H9 (cell line): ENCODE data around the gene NEURL2. TPM values are rescaled to one million over a fixed set of nuclear protein-coding genes. Genes with fewer than 3 reads are reported as not detected.

Experiments
- DNase-seq: peaks from one replicate; pipeline ENCODE4 v3.0.0-alpha.2; 2017
- H2AFZ ChIP-seq: one replicate; pipeline ENCODE4 v1.6.1; 2013; ENCODE audit warnings: mild to moderate bottlenecking, low read length, control low read depth, moderate library complexity
- H2AK5ac ChIP-seq: 2 replicates; pipeline ENCODE4 v1.6.1; 2013; ENCODE audit warnings: low read length, control low read depth, mixed read lengths; ENCODE audit not compliant: insufficient read length
- H2BK120ac ChIP-seq: one replicate; pipeline ENCODE4 v1.6.1; 2013; ENCODE audit warnings: low read depth, mild to moderate bottlenecking, low read length, control low read depth, inconsistent platforms; ENCODE audit not compliant: poor library complexity, severe bottlenecking
- H2BK12ac ChIP-seq: 2 replicates; pipeline ENCODE4 v1.6.1; 2013; ENCODE audit warnings: low read length, control low read depth, mixed read lengths, low read depth; ENCODE audit not compliant: insufficient read length
- H2BK15ac ChIP-seq: 2 replicates; pipeline ENCODE4 v1.6.1; 2013; ENCODE audit warnings: low read depth, low read length, control low read depth
- H2BK20ac ChIP-seq: one replicate; pipeline ENCODE4 v1.6.1; 2013; ENCODE audit warnings: low read depth, mild to moderate bottlenecking, low read length, control low read depth, inconsistent platforms; ENCODE audit not compliant: poor library complexity, severe bottlenecking
- H2BK5ac ChIP-seq: 2 replicates; pipeline ENCODE4 v1.6.1; 2013; ENCODE audit warnings: low read length, control low read depth, mixed read lengths; ENCODE audit not compliant: insufficient read length
- H3K14ac ChIP-seq: 2 replicates; pipeline ENCODE4 v1.6.1; 2013; ENCODE audit warnings: low read length, control low read depth; ENCODE audit not compliant: insufficient read depth
- H3K18ac ChIP-seq: 2 replicates; pipeline ENCODE4 v1.6.1; 2013; ENCODE audit warnings: low read depth, mild to moderate bottlenecking, mixed read lengths, low read length, control low read depth; ENCODE audit not compliant: insufficient read length
- H3K23ac ChIP-seq: 2 replicates; pipeline ENCODE4 v1.6.1; 2013; ENCODE audit warnings: low read length, control low read depth, mixed read lengths, low read depth; ENCODE audit not compliant: insufficient read length
- H3K23me2 ChIP-seq: 2 replicates; pipeline ENCODE4 v1.6.1; 2013; ENCODE audit warnings: low read depth, mild to moderate bottlenecking, mixed read lengths, low read length, control low read depth; ENCODE audit not compliant: insufficient read length, poor library complexity, severe bottlenecking
- H3K27ac ChIP-seq: 2 replicates; pipeline ENCODE4 v1.5.1; 2013; ENCODE audit warnings: low read length, control low read depth, mixed read lengths, low read depth; ENCODE audit not compliant: insufficient read length
- H3K27me3 ChIP-seq: 2 replicates; pipeline ENCODE4 v1.6.1; 2013; ENCODE audit warnings: low read length, control low read depth, inconsistent platforms; ENCODE audit not compliant: insufficient read depth
- H3K4ac ChIP-seq: 2 replicates; pipeline ENCODE4 v1.6.1; 2013; ENCODE audit warnings: low read depth, mild to moderate bottlenecking, control low read depth, inconsistent platforms, low read length, moderate library complexity
- H3K4me1 ChIP-seq: 2 replicates; pipeline ENCODE4 v1.6.1; 2013; ENCODE audit warnings: low read length, control low read depth, inconsistent platforms; ENCODE audit not compliant: insufficient read depth
- H3K4me2 ChIP-seq: 2 replicates; pipeline ENCODE4 v1.6.1; 2013; ENCODE audit warnings: low read length, control low read depth, mixed read lengths; ENCODE audit not compliant: insufficient read length, insufficient read depth
- H3K56ac ChIP-seq: 2 replicates; pipeline ENCODE4 v1.6.1; 2013; ENCODE audit warnings: low read depth, mild to moderate bottlenecking, mixed read lengths, low read length, control low read depth; ENCODE audit not compliant: insufficient read length
- H3K79me1 ChIP-seq: 2 replicates; pipeline ENCODE4 v1.6.1; 2013; ENCODE audit warnings: low read depth, mild to moderate bottlenecking, moderate library complexity, low read length, control low read depth, inconsistent platforms; ENCODE audit not compliant: insufficient read depth, poor library complexity, severe bottlenecking
- H3K79me2 ChIP-seq: 2 replicates; pipeline ENCODE4 v1.6.1; 2013; ENCODE audit warnings: low read length, control low read depth, inconsistent platforms; ENCODE audit not compliant: insufficient read depth
- H3K9ac ChIP-seq: 2 replicates; pipeline ENCODE4 v1.6.1; 2013; ENCODE audit warnings: low read length, control low read depth, mixed read lengths; ENCODE audit not compliant: insufficient read length; ENCODE audit errors: extremely low read depth
- H3K9me3 ChIP-seq: one replicate; pipeline ENCODE4 v1.6.1; 2013; ENCODE audit warnings: low read depth, low read length, inconsistent platforms; ENCODE audit not compliant: control insufficient read depth
- H3T11ph ChIP-seq: one replicate; pipeline ENCODE4 v1.6.1; 2013; ENCODE audit warnings: mild to moderate bottlenecking, low read length, control low read depth, inconsistent platforms
- H4K20me1 ChIP-seq: one replicate; pipeline ENCODE4 v1.6.1; 2013; ENCODE audit not compliant: control insufficient read depth, insufficient read length, insufficient read depth
- H4K5ac ChIP-seq: 2 replicates; pipeline ENCODE4 v1.6.1; 2013; ENCODE audit warnings: low read depth, mild to moderate bottlenecking, mixed read lengths, low read length, control low read depth; ENCODE audit not compliant: insufficient read length
- H4K8ac ChIP-seq: replicated peaks from 2 replicates; pipeline ENCODE4 v1.6.1; 2013; ENCODE audit warnings: low read length, control low read depth, mixed read lengths, low read depth; ENCODE audit not compliant: insufficient read length
- H4K91ac ChIP-seq: 2 replicates; pipeline ENCODE4 v1.6.1; 2013; ENCODE audit warnings: low read depth, mild to moderate bottlenecking, moderate library complexity, mixed read lengths, low read length, control low read depth; ENCODE audit not compliant: insufficient read length
- H3K27ac Mint-ChIP-seq, 3 experiments: 2 replicates in 2 of 3; 3 replicates in 1 of 3; pipeline ENCODE4 v1.8.0; 2020 to 2021; ENCODE audit warnings: mixed read lengths in 3 of 3, mild to moderate bottlenecking in 1 of 3, moderate library complexity in 1 of 3
- H3K27me3 Mint-ChIP-seq: 2 replicates; pipeline ENCODE4 v1.8.0; 2021; ENCODE audit warnings: low read depth, mild to moderate bottlenecking, moderate library complexity, mixed read lengths
- H3K36me3 Mint-ChIP-seq, 3 experiments: 2 replicates in 2 of 3; 3 replicates in 1 of 3; pipeline ENCODE4 v1.8.0; 2020 to 2021; ENCODE audit warnings: low read depth in 3 of 3, mixed read lengths in 3 of 3; ENCODE audit not compliant: insufficient read depth in 1 of 3
- H3K4me1 Mint-ChIP-seq, 2 experiments: 2 replicates each; pipeline ENCODE4 v1.8.0; 2020; ENCODE audit warnings: mixed read lengths in 2 of 2
- H3K4me3 Mint-ChIP-seq, 2 experiments: 2 replicates in 1 of 2; 3 replicates in 1 of 2; pipeline ENCODE4 v1.8.0; 2020 to 2021; ENCODE audit warnings: mild to moderate bottlenecking in 2 of 2, mixed read lengths in 2 of 2, moderate library complexity in 1 of 2
- H3K9me3 Mint-ChIP-seq, 2 experiments: 2 replicates in 1 of 2; 3 replicates in 1 of 2; pipeline ENCODE4 v1.8.0; 2020; ENCODE audit warnings: mild to moderate bottlenecking in 2 of 2, mixed read lengths in 2 of 2, moderate library complexity in 1 of 2
- CTCF ChIP-seq: fragments of 200-600 bp; sonication (generic); conservative IDR thresholded peaks from 3 replicates; pipeline ENCODE4 v1.8.0; 2021; ENCODE audit warnings: antibody characterized with exemption, mild to moderate bottlenecking
- WGBS: extraction: QIAGEN DNeasy Blood & Tissue Kit; methylation state at CpG from one replicate; pipeline ENCODE4 v1.1.7; 2013; ENCODE audit warnings: missing lambda C conversion rate, low lambda C conversion rate, mixed read lengths; ENCODE audit not compliant: insufficient read length; ENCODE audit errors: extremely low coverage; 5-methylcytosine and 5-hydroxymethylcytosine counted together
- total RNA-seq: library from RNA; stranded (reverse); gene quantifications from 2 replicates; pipeline ENCODE4 v1.2.1, GENCODE V29; 2021

The NEURL2 gene
- total RNA-seq, 1 experiment from 2014 or later, result 5.4 TPM

GRCh38 chr20:45843506-45843905 lies 47.5 kb downstream of the NEURL2 start:
- no peak for DNase-seq
- H3K27me3 ChIP-seq, result no peaks in the 10 kb centered on the region
- H3K4me3 Mint-ChIP-seq, result no peak overlapping the region
- H4K5ac ChIP-seq, result no peak overlapping the region
- no peak overlapping the region for H2BK120ac ChIP-seq
- H2AK5ac ChIP-seq, result no peak overlapping the region
- H2BK15ac ChIP-seq, result no peak overlapping the region
- no peak overlapping the region for H3K18ac ChIP-seq
- no peaks in the 10 kb centered on the region for H3K9me3 Mint-ChIP-seq
- H3T11ph ChIP-seq, result no peak overlapping the region
- no peaks in the 10 kb centered on the region for H3K79me2 ChIP-seq
- no peak overlapping the region for H2BK12ac ChIP-seq
- H3K9me3 ChIP-seq, result no peaks in the 10 kb centered on the region
- H3K36me3 Mint-ChIP-seq, result peaks cover 5 to 55% (median 42%) of the 10 kb centered on the region in 3 experiments
- no CpG with 5 or more reads among the region's 14 CpGs for WGBS
- no peak overlapping the region for H3K27ac ChIP-seq
- TF ChIP-seq CTCF, result no peak
- no peak overlapping the region for H2AFZ ChIP-seq
- peaks cover 3% of the 10 kb centered on the region for H3K23me2 ChIP-seq
- H3K56ac ChIP-seq, result no peak overlapping the region
- H3K4me1 Mint-ChIP-seq, result no peaks in the 10 kb centered on the region
- no peak overlapping the region for H4K8ac ChIP-seq
- no peak overlapping the region for H3K4me2 ChIP-seq
- no peak overlapping the region for H2BK20ac ChIP-seq
- H3K4me1 ChIP-seq, result no peaks in the 10 kb centered on the region
- no peaks in the 10 kb centered on the region for H4K20me1 ChIP-seq
- no peak overlapping the region for H3K23ac ChIP-seq
- 0 out of 7 replicates have a peak overlapping the region, but pooled peaks of 1 of the 3 experiments have one; percentile 45 for H3K27ac Mint-ChIP-seq
- no peak overlapping the region for H2BK5ac ChIP-seq
- no peaks in the 10 kb centered on the region for H3K27me3 Mint-ChIP-seq
- no peak overlapping the region for H3K4ac ChIP-seq
- no peak overlapping the region for H3K9ac ChIP-seq
- H4K91ac ChIP-seq, result no peak overlapping the region
- no peaks in the 10 kb centered on the region for H3K79me1 ChIP-seq
- H3K14ac ChIP-seq, result no peak overlapping the region
